ENCODE data around the gene FAM171A1.

Gene FAM171A1

DNA sequence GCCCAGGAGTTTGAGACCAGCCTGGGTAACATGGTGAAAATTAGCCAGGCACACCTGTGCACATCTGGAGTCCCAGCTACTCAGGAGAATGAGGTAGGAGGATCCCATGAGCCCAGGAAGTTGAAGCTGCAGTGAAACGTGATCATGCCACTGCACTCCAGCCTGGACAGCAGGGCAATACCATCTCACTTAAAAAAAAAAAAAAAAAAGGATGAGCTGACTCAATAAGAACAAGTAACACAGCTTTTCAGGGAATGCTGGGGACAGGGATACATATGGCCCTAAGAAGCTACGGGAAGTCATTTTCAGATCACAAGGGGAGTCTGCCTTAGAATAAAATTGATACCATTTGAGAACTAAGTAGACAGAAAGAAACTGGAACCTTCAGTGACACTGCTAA, 41.7 kb downstream of the FAM171A1 start:
- H3K27ac ChIP-seq: no peak overlapping the region
- no peaks in the 10 kb centered on the region for H3K9me3 ChIP-seq (ENCODE audit: severe bottlenecking)
- no peaks in the 10 kb centered on the region for H3K27me3 ChIP-seq (ENCODE audit: insufficient read depth, low read depth, severe bottlenecking)
- H3K36me3 ChIP-seq: no peaks in the 10 kb centered on the region
- no peak for DNase-seq
- TF ChIP-seq, protein P1, sequence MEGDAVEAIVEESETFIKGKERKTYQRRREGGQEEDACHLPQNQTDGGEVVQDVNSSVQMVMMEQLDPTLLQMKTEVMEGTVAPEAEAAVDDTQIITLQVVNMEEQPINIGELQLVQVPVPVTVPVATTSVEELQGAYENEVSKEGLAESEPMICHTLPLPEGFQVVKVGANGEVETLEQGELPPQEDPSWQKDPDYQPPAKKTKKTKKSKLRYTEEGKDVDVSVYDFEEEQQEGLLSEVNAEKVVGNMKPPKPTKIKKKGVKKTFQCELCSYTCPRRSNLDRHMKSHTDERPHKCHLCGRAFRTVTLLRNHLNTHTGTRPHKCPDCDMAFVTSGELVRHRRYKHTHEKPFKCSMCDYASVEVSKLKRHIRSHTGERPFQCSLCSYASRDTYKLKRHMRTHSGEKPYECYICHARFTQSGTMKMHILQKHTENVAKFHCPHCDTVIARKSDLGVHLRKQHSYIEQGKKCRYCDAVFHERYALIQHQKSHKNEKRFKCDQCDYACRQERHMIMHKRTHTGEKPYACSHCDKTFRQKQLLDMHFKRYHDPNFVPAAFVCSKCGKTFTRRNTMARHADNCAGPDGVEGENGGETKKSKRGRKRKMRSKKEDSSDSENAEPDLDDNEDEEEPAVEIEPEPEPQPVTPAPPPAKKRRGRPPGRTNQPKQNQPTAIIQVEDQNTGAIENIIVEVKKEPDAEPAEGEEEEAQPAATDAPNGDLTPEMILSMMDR (IDR thresholded peaks at IDR 0.05; ENCODE audit: low read depth, low read length): no peak
- no peak overlapping the region for H3K4me3 ChIP-seq (ENCODE audit: low read depth, low read length)

DNA sequence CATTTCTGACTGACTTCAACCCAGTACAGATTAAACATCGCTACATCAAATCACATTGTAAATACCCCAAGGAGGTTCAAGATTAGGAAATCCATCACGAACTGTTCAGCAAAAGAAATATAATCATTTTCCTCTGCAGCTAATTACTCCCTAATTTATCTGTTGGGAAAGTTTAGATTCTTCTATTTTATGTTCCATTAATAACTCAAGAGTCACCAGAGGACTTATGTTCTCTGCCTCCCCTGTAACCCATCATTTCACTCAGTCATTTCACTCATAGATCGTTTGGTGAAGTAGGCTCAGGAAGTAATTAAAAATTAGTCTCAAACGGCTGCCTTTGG, 45.2 kb downstream of the FAM171A1 start:
- Histone ChIP-seq H3K36me3 (no peaks in the 10 kb centered on the region), H3K27me3 (ENCODE audit: insufficient read depth, low read depth, severe bottlenecking) (no peaks in the 10 kb centered on the region), H3K9me3 (ENCODE audit: severe bottlenecking) (no peaks in the 10 kb centered on the region), H3K4me3 (ENCODE audit: low read depth, low read length) (no peak overlapping the region), H3K27ac (no peak overlapping the region)
- no peak for DNase-seq
- TF ChIP-seq, protein P1 (IDR thresholded peaks at IDR 0.05; ENCODE audit: low read depth, low read length): no peak

DNA sequence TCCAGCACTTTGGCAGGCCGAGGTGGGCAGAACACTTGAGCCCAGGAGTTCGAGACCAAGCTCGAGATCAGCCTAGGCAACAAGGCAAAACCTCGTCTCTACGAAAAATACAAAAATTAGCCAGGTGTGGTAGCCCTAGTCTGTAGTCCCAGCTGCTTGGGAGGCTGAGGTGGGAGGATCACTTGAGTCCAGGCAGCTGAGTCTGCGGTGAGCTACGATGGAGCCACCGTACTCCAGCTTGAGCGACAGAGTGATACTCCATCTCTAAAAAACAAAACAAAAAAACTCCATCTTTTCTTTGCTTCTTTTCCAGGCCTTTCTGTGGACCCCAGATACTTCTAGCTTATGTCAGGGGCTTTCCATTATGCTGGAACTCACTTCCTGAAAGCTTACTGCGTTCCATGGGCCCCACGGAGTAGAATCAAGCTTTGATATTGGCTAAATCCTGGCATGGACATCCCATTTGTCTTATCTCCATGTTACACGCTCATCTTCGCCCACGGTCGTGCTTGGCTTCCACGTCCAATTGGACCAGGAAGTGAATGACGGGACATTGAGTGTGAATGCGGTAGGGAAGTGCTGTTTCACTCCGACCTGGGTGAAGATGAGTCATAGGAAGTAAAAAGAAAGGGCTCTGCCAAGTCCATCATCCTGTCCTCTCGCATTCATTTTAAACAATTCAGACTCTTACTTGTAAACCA, 45.7 kb downstream of the FAM171A1 start:
- Histone ChIP-seq H3K36me3 (no peaks in the 10 kb centered on the region), H3K9me3 (ENCODE audit: severe bottlenecking) (no peaks in the 10 kb centered on the region), H3K4me3 (ENCODE audit: low read depth, low read length) (no peak overlapping the region), H3K27ac (no peak overlapping the region), H3K27me3 (ENCODE audit: insufficient read depth, low read depth, severe bottlenecking) (no peaks in the 10 kb centered on the region)
- TF ChIP-seq, protein P1 (IDR thresholded peaks at IDR 0.05; ENCODE audit: low read depth, low read length): no peak
- no peak for DNase-seq

DNA sequence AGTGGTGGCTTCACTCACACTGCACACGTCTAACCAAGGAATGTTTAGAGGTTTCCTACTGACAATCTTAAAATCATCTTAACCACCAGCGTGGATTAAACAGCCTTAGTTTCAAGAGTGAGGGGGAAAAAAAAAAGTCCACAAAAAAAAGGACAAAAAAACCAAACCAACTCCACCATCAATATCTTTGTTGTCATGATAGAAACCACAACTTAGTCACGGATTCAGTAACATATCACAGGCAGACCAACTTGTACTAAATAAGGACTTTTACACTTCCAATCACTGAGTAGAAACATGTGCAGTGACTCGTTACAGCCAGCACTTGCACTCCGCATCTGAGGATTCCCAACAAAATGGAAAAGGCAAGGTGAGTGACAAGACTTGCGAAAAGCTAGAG, 46.5 kb downstream of the FAM171A1 start:
- Histone ChIP-seq H3K4me3 (ENCODE audit: low read depth, low read length) (no peak overlapping the region), H3K9me3 (ENCODE audit: severe bottlenecking) (no peaks in the 10 kb centered on the region), H3K27ac (no peak overlapping the region), H3K36me3 (no peaks in the 10 kb centered on the region), H3K27me3 (ENCODE audit: insufficient read depth, low read depth, severe bottlenecking) (no peaks in the 10 kb centered on the region)
- TF ChIP-seq, protein P1 (IDR thresholded peaks at IDR 0.05; ENCODE audit: low read depth, low read length): no peak
- DNase-seq: no peak

DNA sequence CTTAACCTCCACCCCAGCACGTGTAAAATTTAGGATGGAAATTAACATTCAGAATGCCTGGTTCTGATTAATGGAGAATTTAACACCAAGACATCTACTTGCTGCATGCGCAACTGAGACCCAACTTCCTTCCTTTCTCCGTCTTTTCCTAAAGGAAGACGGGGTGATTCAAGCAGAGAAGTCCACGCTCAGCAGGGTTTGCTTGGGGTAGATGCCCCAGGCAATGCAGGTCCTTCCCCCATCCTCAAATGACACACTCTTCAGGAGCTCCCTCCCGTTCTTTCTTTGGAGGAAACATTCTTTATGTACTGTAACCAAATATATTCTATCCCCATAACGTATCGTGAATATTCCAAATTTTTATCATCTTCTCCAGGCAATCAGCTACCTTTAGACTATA, 47.0 kb downstream of the FAM171A1 start:
- DNase-seq: no peak
- TF ChIP-seq, protein P1 (IDR thresholded peaks at IDR 0.05; ENCODE audit: low read depth, low read length): no peak

DNA sequence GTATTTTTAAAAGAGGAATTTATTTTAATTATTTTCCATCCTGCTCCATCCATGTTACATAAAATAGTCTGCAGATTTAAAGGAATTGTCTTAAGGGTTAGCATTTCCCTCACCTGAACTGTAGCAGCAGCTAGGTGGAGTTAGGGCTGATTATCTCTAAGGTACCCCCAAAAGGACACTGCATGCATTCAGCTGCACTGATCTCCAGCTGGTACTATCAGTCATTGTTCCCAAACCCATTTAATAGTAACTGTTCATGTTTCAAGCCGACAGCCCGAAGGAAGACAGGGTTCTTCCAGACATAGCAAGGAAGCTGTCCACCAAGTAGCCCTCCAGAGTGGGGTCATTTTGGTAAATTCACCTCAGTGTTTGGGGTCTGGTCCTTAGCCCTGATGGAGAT, 48.7 kb downstream of the FAM171A1 start:
- TF ChIP-seq, protein P1 (IDR thresholded peaks at IDR 0.05; ENCODE audit: low read depth, low read length): no peak
- Histone ChIP-seq H3K27ac (no peak overlapping the region), H3K27me3 (ENCODE audit: insufficient read depth, low read depth, severe bottlenecking) (no peaks in the 10 kb centered on the region), H3K4me3 (ENCODE audit: low read depth, low read length) (no peak overlapping the region), H3K36me3 (no peaks in the 10 kb centered on the region), H3K9me3 (ENCODE audit: severe bottlenecking) (no peaks in the 10 kb centered on the region)
- DNase-seq: no peak

More for the DNA sequence above, 47.0 kb downstream of the FAM171A1 start:
- Histone ChIP-seq H3K36me3 (no peaks in the 10 kb centered on the region), H3K27ac (no peak overlapping the region), H3K27me3 (ENCODE audit: insufficient read depth, low read depth, severe bottlenecking) (no peaks in the 10 kb centered on the region), H3K4me3 (ENCODE audit: low read depth, low read length) (no peak overlapping the region), H3K9me3 (ENCODE audit: severe bottlenecking) (no peaks in the 10 kb centered on the region)
